Measurements from ENCODE around the gene CDYL2.
"Not testable (repeated sequence)": the region's sequence is repeated elsewhere in the genome, so short reads cannot be mapped to it uniquely, and the experiment has no call there.

Gene CDYL2

GRCh38 chr16:80744856-80745255 is 59.5 kb downstream of the CDYL2 start:
- FAIRE-seq (no peak), DNase-seq (ENCODE audit: low spot score) (no peak)

DNA sequence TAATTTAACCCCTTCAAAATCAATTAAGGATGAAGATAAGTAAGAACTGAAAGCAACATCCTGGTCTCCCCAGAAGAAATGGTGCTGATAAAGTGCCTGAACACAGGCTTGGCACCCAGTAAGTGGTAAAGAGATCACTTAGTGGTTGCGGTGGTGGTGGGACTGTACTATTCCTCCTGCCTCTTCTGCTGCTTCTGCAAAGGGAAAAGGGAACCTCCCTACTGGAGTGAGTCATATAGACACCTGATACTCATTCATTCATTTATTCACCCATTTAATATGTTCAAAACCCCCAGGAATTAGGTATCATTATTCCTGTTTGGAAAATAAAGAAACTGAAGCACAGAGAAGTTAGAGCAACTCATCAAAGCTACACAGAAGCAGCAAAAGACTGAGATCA is 60.6 kb downstream of the CDYL2 start:
- no peak for FAIRE-seq
- DNase-seq (ENCODE audit: low spot score) = no peak

DNA sequence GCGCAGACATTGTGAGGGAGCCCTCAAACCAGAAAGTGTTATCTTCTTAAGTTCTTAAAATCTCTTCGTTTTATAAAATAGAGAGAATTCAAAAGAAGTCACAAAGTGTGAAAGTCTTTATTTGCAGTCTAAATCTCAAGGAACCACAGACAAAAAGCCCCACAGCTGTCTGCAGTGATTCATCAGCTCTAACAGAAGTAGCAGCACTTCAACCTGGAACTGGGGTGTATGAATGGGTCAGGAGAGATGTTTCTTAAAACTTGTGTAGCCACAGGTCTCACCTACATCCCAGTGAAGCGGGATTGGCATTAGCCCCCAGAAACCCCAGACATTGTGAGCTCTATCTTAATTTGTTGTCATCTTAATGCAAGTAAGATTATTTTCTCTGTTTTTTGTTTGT is 61.1 kb downstream of the CDYL2 start:
- DNase-seq (ENCODE audit: low spot score) = no peak
- no peak for FAIRE-seq

DNA sequence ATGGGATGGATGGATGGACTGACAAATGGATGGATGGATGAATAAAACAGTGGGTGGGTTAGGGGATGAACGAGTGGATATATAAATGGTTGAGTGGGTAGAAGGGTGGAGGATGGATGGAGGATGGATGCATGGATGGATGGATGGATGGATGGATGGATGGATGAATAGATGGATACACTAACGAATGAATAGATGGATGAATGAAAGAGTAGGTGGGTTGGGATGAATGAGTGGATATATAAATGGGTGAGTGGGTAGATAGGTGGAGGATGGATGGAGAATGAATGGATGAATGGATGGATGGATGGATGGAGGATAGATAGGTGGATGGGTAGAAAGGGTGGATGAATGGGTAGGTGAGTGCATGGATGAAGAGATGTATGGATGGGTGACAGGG is 62.1 kb downstream of the CDYL2 start:
- FAIRE-seq = no peak
- no peak for DNase-seq (ENCODE audit: low spot score)

DNA sequence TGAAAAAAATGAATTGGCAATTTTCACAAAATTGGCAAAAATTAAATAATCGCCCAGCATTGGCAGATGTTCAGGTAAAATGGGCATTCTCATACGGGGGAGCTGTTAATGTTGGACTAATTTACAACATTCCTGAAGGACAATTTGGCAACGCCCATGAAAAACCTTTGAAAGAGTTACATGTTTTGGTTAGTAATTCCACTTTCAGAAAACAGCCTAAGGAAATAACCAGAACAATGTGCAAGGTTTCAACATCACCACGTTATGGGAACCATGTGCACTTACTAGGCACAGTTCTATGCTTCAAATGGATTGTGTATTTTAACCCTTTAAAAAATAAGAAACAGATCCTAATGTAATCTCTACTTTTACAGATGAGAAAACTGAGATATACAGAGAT is 62.7 kb downstream of the CDYL2 start:
- FAIRE-seq (no peak), DNase-seq (ENCODE audit: low spot score) (no peak)

- DNase-seq (ENCODE audit: low spot score) (no peak), FAIRE-seq (no peak)
These were observed 64.9 kb downstream of the CDYL2 start for GRCh38 chr16:80739523-80739922.

GRCh38 chr16:80738521-80738920 is 65.9 kb downstream of the CDYL2 start:
- no peak for DNase-seq (ENCODE audit: low spot score)
- FAIRE-seq = no peak

DNA sequence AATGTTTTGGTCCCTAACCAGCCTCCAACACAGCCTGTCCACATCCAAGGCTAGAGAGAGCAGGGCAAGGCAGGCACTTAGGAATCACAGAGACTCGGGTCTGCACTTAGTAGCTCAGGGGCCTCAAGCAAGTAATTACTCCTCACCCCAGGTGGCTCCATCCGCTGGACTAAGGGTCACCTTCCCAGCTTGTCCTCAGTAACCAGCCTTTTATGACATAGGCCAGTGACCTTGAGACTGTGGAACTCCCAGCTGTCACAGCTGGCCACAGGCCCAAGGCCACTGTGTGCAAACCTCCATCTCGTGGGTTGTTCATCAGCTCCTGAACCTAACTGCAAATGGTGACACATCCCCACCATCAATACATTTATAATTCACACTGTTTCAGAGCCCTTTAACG is 68.6 kb downstream of the CDYL2 start:
- DNase-seq (ENCODE audit: low spot score) (no peak), FAIRE-seq (no peak)

DNA sequence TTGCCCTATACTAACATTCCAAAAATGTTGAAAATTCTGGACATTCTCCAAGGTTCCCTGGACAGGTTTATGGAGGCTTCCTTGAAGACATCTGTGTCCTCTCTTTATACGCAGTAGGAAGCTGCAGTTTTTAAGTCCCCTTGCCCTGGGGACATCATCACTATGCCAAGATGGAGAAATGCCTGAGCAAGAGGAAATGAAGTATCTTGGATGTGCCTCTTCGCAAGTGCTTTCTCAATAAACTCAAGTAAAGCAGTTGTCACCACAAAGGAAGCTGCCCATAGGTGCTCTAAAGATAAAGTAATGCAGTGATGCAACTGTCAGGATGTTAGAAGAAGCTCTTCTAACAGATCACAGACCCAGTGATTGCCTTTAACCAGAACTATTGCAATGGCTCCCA is 71.0 kb downstream of the CDYL2 start:
- DNase-seq (ENCODE audit: low spot score) = no peak
- FAIRE-seq = no peak

DNA sequence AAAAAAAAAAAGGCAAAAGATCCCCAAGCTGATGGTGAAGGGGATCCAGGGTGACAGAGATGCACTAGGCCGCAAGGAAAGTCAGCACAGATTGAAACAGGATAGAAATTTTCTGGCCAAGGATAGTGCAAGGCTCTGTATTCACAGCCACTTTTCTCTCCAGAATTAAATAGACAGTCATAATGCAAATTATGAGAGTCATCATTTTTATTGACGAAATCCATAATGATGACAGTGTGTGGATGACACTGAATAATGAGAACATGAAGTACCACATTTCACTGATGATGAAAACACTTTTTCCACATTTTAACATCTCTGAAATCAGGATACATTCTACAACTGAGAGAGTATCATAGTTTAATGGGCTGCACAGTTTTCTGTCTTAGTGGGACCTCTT is 72.5 kb downstream of the CDYL2 start:
- no peak for DNase-seq (ENCODE audit: low spot score)

DNA sequence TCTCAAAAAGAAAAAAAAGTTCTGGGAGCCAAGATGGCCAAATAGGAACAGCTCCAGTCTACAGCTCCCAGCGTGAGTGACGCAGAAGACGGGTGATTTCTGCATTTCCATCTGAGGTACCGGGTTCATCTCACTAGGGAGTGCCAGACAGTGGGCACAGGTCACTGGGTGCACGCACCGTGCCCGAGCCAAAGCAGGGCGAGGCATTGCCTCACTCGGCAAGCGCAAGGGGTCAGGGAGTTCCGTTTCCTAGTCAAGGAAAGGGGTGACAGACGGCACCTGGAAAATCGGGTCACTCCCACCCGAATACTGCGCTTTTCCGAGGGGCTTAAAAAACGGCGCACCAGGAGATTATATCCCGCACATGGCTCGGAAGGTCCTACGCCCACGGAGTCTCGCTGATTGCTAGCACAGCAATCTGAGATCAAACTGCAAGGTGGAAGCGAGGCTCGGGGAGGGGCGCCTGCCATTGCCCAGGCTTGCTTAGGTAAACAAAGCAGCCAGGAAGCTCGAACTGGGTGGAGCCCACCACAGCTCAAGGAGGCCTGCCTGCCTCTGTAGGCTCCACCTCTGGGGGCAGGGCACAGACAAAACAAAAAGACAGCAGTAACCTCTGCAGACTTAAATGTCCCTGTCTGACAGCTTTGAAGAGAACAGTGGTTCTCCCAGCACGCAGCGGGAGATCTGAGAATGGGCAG is 77.2 kb downstream of the CDYL2 start:
- not testable (repeated sequence) for DNase-seq (ENCODE audit: low spot score); FAIRE-seq

More for the DNA sequence above, 72.5 kb downstream of the CDYL2 start:
- no peak for FAIRE-seq

DNA sequence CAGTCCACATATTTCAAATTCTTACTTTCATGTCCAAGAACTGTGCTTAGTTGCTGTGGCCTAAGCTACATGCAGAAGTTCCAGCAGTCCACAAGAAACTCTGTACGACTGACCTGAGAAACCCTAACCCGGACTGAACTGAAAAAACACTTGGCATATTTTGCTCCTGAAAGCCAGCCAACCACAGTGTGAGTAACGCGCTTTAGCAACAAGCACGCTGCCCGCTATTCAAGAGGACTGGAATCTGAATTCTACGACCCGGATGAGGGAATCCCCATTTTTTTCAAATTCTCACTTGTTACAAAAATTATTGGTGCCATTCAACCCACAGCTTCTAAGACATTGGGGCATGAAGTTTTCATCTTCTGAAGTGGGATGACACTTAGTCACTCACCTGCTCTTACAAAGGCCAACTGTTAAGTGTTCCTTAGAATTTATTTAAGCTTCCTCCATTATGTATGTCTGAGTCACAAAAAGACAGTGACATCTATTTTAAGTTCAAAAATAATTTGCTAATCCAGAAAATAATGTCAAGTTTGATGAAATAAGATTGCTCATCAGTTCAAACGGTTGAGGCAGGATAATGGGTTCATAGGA is 78.7 kb downstream of the CDYL2 start:
- FAIRE-seq (no peak), DNase-seq (ENCODE audit: low spot score) (no peak)

DNA sequence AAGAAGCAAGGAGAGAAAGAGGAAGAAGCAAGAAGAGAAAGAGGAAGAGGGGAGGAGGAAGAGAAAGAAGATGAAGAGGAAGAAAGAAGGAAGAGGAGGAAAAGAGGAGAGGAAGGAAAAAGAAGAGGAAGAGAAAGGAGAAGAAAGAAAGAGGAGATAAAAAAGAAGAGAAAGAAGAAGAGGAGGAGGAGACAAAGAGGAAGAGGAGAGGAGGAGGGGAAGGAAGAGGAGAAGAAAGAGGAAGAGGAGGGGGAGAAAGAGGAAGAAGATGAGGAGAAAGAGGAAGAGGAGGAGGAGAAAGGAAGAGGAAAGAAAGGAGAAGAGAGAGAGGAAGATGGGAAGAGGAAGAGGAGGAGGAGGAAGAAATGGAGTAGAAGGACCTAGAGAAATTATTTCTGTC is 80.4 kb downstream of the CDYL2 start:
- FAIRE-seq (no peak), DNase-seq (ENCODE audit: low spot score) (no peak)

- no peak for FAIRE-seq
These were observed 81.3 kb downstream of the CDYL2 start for GRCh38 chr16:80723091-80723490.

GRCh38 chr16:80720804-80721371 is 83.5 kb downstream of the CDYL2 start:
- FAIRE-seq (no peak), DNase-seq (ENCODE audit: low spot score) (no peak)

More at GRCh38 chr16:80723091-80723490, 81.3 kb downstream of the CDYL2 start:
- DNase-seq (ENCODE audit: low spot score) = no peak

DNA sequence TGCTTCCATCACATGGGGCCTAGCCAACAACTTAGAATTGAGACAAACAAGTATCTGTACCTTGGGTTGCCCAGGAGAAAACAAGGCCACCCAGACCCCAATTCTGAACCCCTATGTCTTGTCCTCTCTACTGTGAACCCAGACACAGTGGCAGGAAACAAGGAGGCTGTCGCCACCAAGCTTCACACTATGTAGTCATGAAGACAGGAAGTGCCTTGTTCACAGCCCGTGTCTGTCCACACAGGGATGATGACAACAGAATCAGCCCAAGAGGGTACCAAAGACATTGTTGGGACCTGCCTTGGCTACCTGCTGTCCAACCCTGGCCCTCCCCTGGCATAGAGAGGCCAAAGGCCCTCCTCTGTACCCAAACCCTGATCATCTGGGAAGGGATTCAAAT is 84.8 kb downstream of the CDYL2 start:
- no peak for FAIRE-seq

DNA sequence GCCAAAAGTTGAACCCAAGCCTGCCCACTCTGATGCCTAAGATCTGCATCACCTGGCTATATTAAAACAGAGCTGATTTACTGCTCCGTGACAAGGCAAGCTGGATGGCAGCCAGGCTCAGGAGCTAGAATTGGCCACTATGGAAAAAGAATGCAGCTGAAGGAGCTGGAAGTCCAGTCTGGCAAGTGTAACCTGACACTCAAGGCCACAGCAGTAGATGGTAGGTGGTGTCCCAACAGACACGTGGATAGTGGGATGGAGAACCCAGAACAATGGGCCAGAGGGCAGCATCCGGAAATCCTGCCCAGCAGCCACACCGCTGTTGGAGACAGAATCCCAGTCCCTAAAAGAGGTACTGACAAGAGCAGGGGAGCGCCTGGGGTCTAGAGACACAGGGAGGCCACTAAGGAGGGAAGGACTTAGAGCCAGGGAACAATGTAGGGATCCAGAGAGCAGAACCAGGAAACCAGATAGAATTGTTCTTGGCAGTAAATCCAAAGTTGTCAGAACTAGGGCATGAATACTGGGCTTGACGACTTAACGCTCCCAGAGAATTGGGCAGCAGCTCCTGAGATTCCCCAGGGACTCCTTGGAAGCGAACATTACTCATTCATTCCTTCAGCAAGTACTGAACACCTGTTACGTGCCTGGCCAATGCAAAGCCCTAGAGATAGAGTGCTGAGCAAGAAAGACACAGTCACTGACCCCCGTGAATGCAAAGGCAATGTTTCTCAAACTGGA is 85.7 kb downstream of the CDYL2 start:
- DNase-seq (ENCODE audit: low spot score) (no peak), FAIRE-seq (no peak)

More for the DNA sequence above, 84.8 kb downstream of the CDYL2 start:
- no peak for DNase-seq (ENCODE audit: low spot score)

DNA sequence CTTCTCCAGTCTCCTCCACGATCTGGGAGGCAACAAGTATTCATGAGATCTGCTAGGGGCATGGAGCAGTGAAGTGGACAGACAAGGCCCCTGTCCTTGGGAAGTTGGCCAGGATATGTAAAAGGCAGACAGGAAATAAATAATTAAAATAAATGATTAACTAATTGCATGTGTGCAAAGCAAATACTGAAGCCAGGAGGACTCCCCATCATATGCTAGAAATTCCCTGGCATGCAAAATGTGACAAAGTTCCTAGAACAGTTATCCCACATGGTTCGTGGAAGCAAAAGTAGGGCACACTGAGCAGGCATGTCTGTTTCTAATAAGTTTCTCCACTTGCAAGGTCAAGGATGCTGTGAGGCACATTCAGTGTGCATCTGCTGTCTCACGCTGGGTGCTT is 86.8 kb downstream of the CDYL2 start:
- no peak for FAIRE-seq

GRCh38 chr16:80716564-80717139 is 87.7 kb downstream of the CDYL2 start:
- DNase-seq (ENCODE audit: low spot score) = no peak
- no peak for FAIRE-seq

More for the DNA sequence above, 86.8 kb downstream of the CDYL2 start:
- DNase-seq (ENCODE audit: low spot score) = no peak

- DNase-seq (ENCODE audit: low spot score) = no peak
- FAIRE-seq = no peak
These were observed 93.0 kb downstream of the CDYL2 start for GRCh38 chr16:80711406-80711805.

DNA sequence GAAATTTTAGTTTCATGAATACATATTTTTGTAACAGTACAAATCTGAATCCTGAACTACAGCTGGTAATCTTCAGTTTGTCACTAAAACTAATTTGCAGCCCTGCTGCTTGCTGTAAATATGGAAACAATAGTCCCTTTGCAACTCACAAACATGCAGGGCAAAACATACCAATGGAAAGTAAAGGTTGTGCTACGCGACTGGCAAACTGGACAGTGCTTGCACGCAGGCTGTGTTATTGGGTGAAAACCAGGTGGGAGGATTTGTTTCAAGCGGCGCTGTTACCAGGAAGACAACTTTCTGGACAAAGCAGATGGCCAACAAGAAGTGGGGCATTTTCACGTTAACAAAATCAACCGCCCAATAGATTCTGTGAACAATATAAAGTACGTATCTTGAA is 93.5 kb downstream of the CDYL2 start:
- FAIRE-seq (no peak), DNase-seq (ENCODE audit: low spot score) (no peak)

DNA sequence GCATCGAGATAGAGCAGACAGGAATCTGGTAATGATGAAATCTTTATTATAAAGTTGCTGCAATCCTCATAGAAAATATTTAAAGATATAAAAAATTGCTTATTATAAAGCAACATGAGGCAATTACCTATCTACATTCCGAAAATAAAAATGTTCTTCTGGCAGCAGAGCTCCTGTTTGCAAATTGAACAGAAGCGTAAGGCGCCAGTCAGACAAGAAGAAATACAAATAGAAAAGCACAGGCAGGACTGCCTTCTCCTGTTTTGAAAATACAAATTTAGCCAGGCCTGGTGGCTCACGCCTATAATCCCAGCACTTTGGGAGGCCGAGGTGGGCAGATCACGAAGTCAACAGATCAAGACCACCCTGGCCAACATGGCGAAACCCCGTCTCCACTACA is 95.6 kb downstream of the CDYL2 start:
- DNase-seq (ENCODE audit: low spot score) = no peak
- no peak for FAIRE-seq

Data from RCC 7860 (cell line).